Measurements from ENCODE around the gene ADAMTS2.

- TF ChIP-seq CTCF (IDR thresholded peaks at IDR 0.05; ENCODE audit: insufficient read depth, low read depth, low read length) (no peak), EZH2 (IDR thresholded peaks at IDR 0.05; ENCODE audit: insufficient read depth, low read length) (no peak)
Observed at GRCh38 chr5:179211068-179211467, 134.2 kb downstream of the ADAMTS2 start.

All from astrocyte (in vitro differentiated cells and primary cell).